MCF 10A (cell line): ENCODE data around the gene CNGA3. TPM values are rescaled to one million over a fixed set of nuclear protein-coding genes. Genes with fewer than 3 reads are reported as not detected.

Experiments used
- BruUV-seq: library from RNA; stranded (reverse); fragments of 400-500 nt; replicated peaks from 2 replicates; lab custom pipeline; 2021; lab: Mats Ljungman, UMichigan
- CTCF ChIA-PET: fragments of 300-600 bp; sonication (Branson Sonifier 250); formaldehyde crosslinking; extraction: SDS; loops from one replicate; lab custom pipeline; 2021; ENCODE audit warnings: antibody characterized with exemption, inconsistent platforms; lab: Yijun Ruan, JAX
- POLR2A ChIA-PET: fragments of 300-600, 350-650 bp; sonication (Branson Sonifier 250); formaldehyde crosslinking; extraction: SDS; loops from one replicate; lab custom pipeline; 2020; ENCODE audit warnings: antibody characterized with exemption, inconsistent platforms; lab: Yijun Ruan, JAX
- DNase-seq: peaks from one replicate; pipeline ENCODE4 v3.0.0-alpha.2; 2018; ENCODE audit not compliant: unreplicated experiment
- H3K27ac Mint-ChIP-seq: one replicate; pipeline ENCODE4 v1.8.0; 2022; ENCODE audit warnings: mild to moderate bottlenecking, low read depth, mixed read lengths; ENCODE audit not compliant: unreplicated experiment
- H3K27me3 Mint-ChIP-seq: one replicate; pipeline ENCODE4 v1.8.0; 2022; ENCODE audit warnings: mixed read lengths; ENCODE audit not compliant: insufficient read depth, unreplicated experiment
- H3K36me3 Mint-ChIP-seq: one replicate; pipeline ENCODE4 v1.8.0; 2022; ENCODE audit warnings: mild to moderate bottlenecking, moderate library complexity, mixed read lengths; ENCODE audit not compliant: insufficient read depth, unreplicated experiment
- H3K4me1 Mint-ChIP-seq: one replicate; pipeline ENCODE4 v1.8.0; 2022; ENCODE audit warnings: mixed read lengths; ENCODE audit not compliant: insufficient read depth, unreplicated experiment
- H3K4me3 Mint-ChIP-seq: one replicate; pipeline ENCODE4 v1.8.0; 2022; ENCODE audit warnings: mild to moderate bottlenecking, moderate library complexity, mixed read lengths; ENCODE audit not compliant: unreplicated experiment
- H3K9me3 Mint-ChIP-seq: one replicate; pipeline ENCODE4 v1.8.0; 2022; ENCODE audit warnings: mixed read lengths; ENCODE audit not compliant: unreplicated experiment
- CTCF ChIP-seq: fragments of 200-600 bp; IDR thresholded peaks from one replicate; pipeline ENCODE4 v1.8.0; 2022; ENCODE audit warnings: antibody characterized with exemption, mild to moderate bottlenecking; ENCODE audit not compliant: unreplicated experiment
- intact Hi-C: fragments of 100-400 bp; cut with micrococcal nuclease; formaldehyde crosslinking; loops from 2 replicates; pipeline ENCODE4 v1.14.1; 2022
- total RNA-seq: library from RNA; stranded (reverse); gene quantifications from 2 replicates; pipeline ENCODE4 v1.2.3, GENCODE V29; 2022

The CNGA3 gene
- total RNA-seq, 1 experiment from 2014 or later, result not detected

GRCh38 chr2:98399140-98399539, 52.9 kb downstream of the CNGA3 start:
- intact Hi-C loops, result no loop called here
- no peak overlapping the region for H3K4me3 Mint-ChIP-seq
- no peaks in the 10 kb centered on the region for H3K4me1 Mint-ChIP-seq
- no peak for DNase-seq
- no peaks in the 10 kb centered on the region for H3K36me3 Mint-ChIP-seq
- CTCF ChIA-PET, result interaction anchor here (0.7 kb wide), 2 partner anchors 13 to 148 kb away, joined by 3 read pairs; no protein-coding TSS in a partner anchor
- POLR2A ChIA-PET, result no interaction called here
- TF ChIP-seq CTCF, result no peak
- no peak overlapping the region for H3K27ac Mint-ChIP-seq
- H3K9me3 Mint-ChIP-seq, result no peaks in the 10 kb centered on the region
- peaks cover 65% of the 10 kb centered on the region for H3K27me3 Mint-ChIP-seq
- no TSS peak for BruUV-seq

GRCh38 chr2:98403878-98404277, 57.6 kb downstream of the CNGA3 start:
- H3K4me1 Mint-ChIP-seq, result no peaks in the 10 kb centered on the region
- ChIA-PET CTCF (interaction anchor here (0.6 to 2.0 kb wide), 3 partner anchors 8 to 1039 kb away, joined by 3 to 7 read pairs (median 3); no protein-coding TSS in a partner anchor), POLR2A (no interaction called here)
- no peak overlapping the region for H3K27ac Mint-ChIP-seq
- no peaks in the 10 kb centered on the region for H3K36me3 Mint-ChIP-seq
- intact Hi-C loops, result no loop called here
- H3K9me3 Mint-ChIP-seq, result no peaks in the 10 kb centered on the region
- no peak for TF ChIP-seq CTCF
- peaks cover 46% of the 10 kb centered on the region for H3K27me3 Mint-ChIP-seq
- H3K4me3 Mint-ChIP-seq, result no peak overlapping the region
- no peak for DNase-seq
- BruUV-seq, result no TSS peak

GRCh38 chr2:98404556-98405250, 58.4 kb downstream of the CNGA3 start:
- DNase-seq, result no peak
- BruUV-seq, result no TSS peak
- POLR2A ChIA-PET, result no interaction called here
- no peak overlapping the region for H3K4me3 Mint-ChIP-seq
- peaks cover 42% of the 10 kb centered on the region for H3K27me3 Mint-ChIP-seq
- H3K27ac Mint-ChIP-seq, result no peak overlapping the region
- TF ChIP-seq CTCF, result no peak
- no peaks in the 10 kb centered on the region for H3K4me1 Mint-ChIP-seq
- H3K9me3 Mint-ChIP-seq, result no peaks in the 10 kb centered on the region
- intact Hi-C loops, result no loop called here
- H3K36me3 Mint-ChIP-seq, result no peaks in the 10 kb centered on the region
- CTCF ChIA-PET, result interaction anchor here (2.0 kb wide), 1 partner anchor 8 kb away, joined by 7 read pairs; no protein-coding TSS in a partner anchor

GRCh38 chr2:98405301-98405700, 59.0 kb downstream of the CNGA3 start:
- Mint-ChIP-seq H3K9me3 (no peaks in the 10 kb centered on the region), H3K36me3 (no peaks in the 10 kb centered on the region), H3K27me3 (peaks cover 42% of the 10 kb centered on the region)

More at GRCh38 chr2:98405301-98405700, 59.0 kb downstream of the CNGA3 start:
- ChIA-PET CTCF (no interaction called here), POLR2A (no interaction called here)
- DNase-seq, result no peak
- no peaks in the 10 kb centered on the region for H3K4me1 Mint-ChIP-seq
- H3K4me3 Mint-ChIP-seq, result no peak overlapping the region
- intact Hi-C loops, result no loop called here
- no peak for TF ChIP-seq CTCF
- H3K27ac Mint-ChIP-seq, result no peak overlapping the region
- BruUV-seq, result no TSS peak
